Hematopoietic multipotent progenitor cell treated with erythropoietin and hydrocortisone succinate and interleukin-3 and kit ligand, for 15 days (in vitro differentiated cells): ENCODE results near the gene ARHGAP4.

Experiments used
- DNase-seq: peaks from one replicate; pipeline ENCODE4 v3.0.0-alpha.2; 2015; ENCODE audit warnings: low spot score

The ARHGAP4 gene

DNA sequence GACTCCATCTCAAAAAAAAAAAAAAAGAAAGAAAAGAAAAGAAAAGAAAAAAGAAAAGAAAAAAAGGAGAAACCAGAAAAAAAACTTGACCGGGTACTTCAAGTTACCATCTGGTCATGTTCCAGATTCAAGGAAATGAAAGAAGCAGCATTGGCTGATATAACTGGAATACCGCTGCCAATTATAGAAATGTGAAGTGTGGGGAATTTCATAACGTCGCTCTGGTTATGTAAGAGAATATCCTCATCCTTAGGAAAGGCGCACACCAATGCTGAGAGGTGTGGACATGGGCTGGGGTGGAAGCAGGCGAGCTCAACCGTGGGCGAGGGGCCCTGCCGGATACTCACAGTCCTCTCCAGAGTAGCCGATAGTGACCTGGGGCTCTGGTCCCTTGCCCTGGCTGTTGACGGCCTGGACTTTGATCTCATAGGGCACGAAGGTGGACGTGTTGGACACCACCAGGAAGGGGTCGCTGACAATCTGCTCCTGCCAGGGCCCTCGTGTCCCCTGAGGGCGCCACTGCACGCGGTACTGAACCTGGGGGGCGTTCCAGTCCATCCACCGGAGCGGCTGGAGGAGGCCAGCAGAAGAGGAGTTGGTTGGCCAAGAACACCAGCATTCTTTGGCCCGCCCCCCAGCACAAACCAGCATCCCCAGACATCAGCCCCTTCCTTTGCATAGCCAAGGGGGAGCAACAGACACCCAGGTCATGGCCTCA is 59.6 kb downstream of the ARHGAP4 start:
- no peak for DNase-seq

DNA sequence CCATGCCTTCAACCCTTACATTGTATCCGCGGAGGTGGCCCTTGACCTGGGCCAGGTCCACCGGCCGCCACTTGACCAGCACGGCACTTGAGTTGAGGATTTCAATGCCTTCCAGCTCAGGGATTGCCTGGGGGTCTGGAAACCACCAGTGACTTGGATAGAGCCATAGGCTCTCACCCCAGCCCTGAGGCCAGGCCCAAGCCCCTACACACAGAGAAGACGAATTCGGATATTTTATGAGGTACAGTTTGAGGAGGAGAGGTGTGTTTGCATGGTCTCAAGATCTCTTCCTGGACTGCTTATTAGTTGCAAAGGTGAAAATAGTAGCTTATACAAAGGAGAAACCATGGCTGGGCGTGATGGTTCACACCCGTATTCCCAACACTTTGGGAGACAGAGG is 60.4 kb downstream of the ARHGAP4 start:
- DNase-seq = no peak

DNA sequence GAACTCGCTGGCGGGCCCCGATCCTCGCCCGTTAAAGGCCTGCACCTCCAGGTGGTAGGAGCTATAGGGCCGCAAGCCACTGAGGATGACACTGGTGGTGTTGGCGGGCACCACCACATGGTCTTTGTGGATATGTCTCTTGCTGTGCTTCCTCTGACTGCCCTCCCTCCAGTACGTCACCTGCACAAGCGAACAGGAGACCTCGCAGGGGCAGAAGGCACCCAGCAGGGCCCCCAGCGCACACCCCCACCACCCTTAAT is 60.8 kb downstream of the ARHGAP4 start:
- no peak for DNase-seq

DNA sequence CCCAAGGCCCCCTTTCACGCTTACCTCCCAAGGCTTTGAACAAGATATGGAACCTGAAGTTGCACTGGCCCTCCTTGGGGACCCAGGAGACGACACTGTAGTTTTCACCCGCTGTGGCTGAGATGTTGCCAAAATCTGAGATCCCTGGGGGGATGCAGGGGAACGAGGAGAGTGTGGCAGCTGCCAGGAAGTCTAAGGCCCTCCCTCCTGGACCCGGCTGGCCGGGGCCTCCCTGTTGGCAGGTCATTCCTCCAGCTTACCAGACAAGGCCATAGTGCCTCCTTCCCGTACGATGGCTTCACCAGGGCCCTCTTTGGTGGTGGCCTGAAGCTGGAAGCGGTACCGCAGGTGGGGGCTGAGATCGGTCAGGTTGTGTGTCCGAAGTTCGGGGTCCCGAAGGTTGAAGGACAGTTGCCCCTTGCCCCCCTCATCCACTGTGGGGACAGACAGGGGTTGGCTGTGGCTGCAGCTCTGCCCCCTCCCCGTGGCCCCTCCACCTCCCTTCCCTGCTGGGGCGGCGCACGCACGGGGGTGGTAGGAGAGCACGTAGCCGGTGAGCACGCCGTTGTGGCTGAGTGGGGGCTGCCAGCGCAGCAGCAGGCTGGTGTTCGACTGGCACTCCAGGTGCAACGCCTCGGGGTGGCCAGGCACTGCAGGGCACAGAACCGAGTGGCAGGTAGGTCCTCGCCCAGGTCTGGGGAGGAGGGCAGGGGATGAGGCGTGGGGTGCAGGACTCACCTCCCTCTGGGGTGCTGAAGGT is 61.3 kb downstream of the ARHGAP4 start:
- no peak for DNase-seq

DNA sequence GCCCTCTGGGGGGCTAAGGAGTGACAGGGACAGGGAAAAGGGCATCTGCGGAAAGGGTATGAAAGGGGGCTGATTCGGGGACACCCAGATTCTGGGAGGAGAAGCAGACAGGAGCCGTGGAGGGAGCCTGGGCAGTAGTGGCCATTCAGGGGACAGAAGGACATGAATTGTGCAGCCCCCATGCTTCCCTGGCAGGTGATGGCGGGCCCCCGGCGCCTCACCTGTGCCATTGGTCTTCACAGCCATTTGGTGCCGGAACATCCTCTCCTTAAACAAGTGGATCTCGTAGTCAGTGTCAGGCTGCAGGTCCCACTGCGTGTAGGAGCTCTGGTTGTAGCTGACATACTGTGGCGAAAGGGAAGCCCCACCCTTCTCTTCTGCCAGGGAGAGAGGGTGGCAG is 62.0 kb downstream of the ARHGAP4 start:
- no peak for DNase-seq

DNA sequence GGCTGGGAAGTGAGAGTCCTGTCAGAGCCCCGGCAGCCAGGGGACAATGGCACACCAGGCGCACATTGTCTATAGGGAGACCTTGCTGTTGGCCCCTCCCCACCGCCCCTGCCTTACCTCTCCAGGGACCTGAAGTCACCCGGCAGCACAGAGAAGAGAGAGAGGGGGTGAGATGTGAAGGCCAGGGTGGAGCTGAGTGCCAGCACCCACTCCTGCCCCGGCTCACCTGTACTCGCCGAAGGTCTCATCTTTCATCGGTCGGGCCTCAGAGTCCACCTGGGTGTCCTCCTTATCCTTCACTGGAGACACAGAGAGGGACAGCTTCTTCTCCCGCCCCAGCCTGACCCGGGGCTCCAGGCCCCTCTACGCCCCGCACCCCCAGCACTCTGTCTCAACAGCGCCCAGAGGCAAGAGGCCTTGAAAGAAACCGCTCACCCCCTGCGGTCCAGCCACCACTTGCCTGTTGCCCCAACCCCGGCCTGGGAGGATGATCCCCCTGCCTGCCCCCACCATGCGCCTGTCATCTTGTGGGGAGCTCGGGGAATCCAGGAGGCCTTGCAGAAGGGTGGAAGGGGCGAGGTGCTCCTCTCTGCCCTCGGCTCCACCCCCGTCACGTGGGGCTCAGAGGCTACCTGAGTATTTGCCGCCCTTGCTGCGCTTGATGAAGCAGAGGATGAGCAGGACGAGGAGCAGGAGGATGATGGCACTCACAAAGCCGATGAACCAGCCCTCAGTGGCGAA is 62.6 kb downstream of the ARHGAP4 start:
- DNase-seq = no peak

DNA sequence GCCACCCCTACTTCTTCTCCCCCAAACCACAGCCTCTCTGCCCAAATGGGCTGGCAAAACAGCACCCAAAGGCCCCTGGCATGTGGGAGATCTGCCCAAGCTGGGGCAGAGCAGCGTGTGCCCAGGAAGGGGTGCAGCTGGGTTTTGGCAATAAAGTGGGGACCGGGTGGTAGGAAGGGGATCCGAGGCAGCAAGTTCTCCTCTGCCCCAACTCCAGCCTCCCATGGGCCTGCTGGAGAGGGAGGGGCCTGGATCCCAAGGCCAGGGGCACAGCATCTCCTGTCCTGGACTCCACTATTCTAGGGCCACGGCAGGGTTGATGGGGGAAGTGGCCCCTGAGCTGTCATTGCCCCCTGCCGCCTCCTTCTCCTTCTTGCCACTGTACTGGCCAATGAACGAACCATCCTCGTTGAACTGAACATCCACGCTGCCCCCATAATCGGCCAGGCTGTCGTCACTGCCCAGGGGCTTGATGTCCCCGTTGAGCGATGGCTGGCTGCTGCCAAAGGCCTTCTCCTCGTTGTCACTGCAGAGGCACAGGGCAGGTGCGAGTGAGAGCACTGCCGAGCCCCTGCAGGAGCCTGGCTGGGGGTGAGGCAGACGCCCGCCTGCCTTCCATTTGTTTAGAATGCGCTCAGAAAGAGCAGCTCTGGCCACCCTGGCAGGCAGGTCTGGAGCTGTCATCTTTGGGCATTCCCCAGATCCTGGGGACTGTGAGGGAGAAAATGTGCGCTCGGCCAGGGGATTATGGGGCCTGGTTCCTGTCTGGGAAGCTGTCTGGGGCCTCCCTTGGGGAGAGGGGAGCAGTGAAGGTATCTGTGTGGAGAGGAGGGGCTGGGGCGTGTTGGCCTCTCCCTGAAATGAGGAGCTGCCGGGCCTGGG is 63.5 kb downstream of the ARHGAP4 start:
- DNase-seq = no peak

DNA sequence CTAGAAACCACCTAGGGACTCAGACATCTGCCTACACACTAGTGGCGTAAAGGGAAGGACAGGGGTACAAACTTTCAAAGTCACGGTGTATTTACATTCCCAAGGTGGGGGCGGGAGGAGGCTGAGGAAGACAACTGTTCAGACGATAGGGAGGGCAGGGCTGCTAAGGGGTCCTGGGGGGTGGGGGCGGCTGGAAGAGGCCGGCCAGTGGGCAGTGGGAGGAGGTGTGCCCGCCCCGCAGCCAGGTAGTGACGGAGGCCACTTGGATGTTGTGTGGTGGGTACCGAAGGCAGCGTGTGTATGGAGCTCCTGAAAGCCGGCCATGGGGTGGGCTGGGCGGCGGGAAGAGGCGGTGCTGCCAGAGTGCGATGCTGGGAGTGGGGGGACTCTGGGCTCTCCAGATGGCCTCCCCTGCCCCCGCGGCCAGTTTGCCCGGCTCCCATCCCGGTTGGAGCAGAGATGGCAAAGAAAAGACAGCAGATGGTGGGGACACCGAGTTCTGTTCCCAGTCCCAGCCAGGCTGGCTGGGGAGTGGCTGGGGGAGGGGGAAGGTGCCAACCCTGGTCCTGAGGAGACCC is 64.2 kb downstream of the ARHGAP4 start:
- no peak for DNase-seq

DNA sequence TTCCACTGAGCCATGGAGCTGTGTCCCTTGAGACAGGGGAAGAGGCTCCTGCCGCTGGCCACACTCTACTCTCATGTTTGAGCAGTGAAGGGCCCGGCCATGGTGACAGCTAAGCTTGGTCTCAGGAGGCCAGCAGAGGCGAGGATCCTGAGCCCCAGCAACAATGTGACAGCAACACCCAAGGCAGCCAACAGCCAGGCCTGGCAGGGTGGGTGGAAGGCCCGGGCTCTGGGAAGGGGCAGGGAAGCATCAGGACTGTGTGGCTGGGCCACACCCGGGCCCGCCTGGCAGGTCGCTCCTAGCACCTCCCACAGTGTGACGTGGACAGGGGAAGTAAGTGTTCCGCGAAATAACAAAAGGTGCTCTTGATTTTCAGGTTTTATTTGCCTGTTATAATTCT is 64.9 kb downstream of the ARHGAP4 start:
- no peak for DNase-seq
